HG03558 (cell line): Measurements from ENCODE around the gene ASAP3.

ENCODE experiments used
- ATAC-seq: cut with Tn5 transposase; IDR thresholded peaks from one replicate; pipeline ENCODE4 v1.9.1; 2021; ENCODE audit warnings: moderate number of reproducible peaks; ENCODE audit not compliant: unreplicated experiment; ENCODE audit errors: extremely low read depth

Gene ASAP3

DNA sequence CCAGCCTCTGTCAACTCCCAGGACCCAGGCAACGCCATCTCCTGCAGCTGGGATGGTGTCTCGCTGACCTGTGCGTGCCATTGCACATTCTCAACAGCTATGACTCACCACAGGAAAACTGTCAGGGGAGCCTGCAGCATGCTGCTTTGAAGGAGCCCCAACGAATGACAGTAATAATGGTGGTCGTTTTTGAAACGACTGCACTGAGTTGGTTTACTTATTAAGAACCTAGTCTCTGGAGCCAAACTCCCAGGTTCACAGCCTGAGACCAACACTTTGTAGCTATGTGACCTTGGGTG is 81.0 kb downstream of the ASAP3 start:
- no peak for ATAC-seq

GRCh38 chr1:23402286-23403037 is 81.5 kb downstream of the ASAP3 start:
- ATAC-seq = no peak

DNA sequence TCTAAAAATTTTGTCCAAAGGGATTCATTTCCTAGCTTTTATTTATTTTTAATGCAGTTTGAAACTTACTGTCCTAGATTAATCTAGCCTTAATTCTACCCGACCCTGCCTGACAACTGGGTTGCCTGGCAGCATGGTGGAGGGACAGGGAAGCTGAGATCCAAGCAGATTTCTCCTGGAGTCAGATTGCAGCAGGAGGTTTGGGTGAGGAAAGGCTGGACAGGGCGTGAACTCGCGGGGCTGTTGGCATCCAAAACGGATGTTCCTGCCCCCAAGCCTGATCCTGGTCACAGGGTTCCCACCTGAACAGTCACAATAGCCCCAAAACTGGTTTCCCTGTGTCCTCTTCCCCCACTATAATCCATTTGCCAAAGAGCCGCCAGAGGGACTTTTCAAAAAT is 82.7 kb downstream of the ASAP3 start:
- ATAC-seq = no peak

DNA sequence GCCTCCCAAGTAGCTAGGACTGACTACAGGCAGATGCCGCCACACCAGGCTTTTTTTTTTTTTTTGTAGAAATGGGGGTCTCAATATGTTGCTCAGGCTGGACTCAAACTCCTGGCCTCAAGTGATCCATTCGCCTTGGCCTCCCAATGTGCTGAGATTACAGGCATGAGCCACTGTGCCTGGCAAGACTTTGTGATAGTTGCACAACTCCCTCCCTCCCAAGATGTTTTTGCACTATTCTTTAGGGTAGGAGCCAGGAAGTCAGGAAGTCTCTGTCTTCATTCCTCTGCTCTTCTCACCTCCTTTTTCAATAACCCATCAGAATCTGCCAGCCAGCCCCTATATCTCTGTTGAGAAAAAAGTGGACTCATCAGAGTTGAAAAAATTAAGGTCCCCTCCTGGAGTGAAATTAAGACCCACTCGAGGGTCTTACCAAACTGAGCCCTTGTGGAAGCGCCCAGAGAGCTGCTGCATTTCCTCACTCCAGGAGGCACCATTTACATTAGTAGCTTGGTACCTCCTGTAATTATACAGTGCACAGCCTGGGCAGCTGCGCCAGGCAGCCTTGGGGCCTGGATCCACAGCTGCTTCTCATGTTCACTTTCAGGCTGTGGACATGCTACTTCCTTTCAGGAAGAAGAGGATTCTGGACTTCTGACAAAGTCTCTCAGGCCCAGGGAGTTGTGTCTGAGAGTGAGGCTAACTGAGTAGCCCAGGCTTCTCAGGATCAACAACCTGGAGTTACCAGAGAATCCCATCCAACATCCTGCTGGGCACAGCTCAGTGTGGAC is 83.5 kb downstream of the ASAP3 start:
- no peak for ATAC-seq

- ATAC-seq = no peak
Observed at GRCh38 chr1:23399229-23399628, 84.8 kb downstream of the ASAP3 start.

GRCh38 chr1:23397908-23398307 is 86.1 kb downstream of the ASAP3 start:
- ATAC-seq = no peak

GRCh38 chr1:23396380-23396779 is 87.6 kb downstream of the ASAP3 start:
- ATAC-seq = no peak

DNA sequence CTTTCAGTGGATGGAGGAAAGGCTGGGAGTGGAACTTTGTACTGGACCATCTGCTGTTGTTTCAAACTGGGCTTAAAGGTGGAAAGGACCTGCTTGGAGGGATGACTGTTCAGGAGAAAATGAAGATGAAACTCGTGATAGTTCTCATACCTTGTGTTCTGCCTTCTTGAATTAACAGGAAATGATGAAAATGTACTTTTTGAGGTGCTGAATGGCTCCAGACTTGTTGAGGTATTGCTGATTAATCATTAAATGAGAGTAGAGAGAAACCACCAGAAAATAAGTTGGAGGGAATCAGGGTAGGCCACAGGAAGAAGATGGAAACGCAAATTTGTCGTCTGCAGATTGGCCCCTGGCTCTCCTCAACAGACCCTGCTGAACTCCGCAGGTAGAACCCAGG is 88.1 kb downstream of the ASAP3 start:
- ATAC-seq = no peak

DNA sequence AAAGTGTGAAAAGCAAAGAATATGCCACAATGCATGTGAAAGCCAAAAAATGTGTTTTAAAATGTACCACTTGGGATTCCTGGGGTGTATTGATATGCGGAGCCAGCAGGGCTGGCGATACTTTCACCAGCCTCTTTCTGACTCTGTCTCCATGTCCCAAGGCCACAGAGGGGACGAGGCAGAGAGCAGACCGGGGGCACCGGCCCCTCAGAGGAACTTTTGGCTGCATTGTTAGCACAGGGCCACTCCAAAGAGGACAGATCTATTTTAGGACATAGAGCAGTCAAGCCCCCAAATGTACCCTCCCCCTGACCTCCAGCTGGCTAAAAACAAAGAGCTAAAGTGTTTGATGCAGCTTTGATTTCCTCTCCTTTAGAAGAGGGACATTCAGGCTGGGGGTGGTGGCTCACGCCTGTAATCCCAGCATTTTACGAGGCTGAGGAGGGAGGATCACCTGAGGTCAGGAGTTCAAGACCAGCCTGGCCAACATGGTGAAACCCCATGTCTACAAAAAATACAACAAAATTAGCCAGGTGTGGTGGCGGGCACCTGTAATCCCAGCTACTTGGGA is 88.7 kb downstream of the ASAP3 start:
- no peak for ATAC-seq

DNA sequence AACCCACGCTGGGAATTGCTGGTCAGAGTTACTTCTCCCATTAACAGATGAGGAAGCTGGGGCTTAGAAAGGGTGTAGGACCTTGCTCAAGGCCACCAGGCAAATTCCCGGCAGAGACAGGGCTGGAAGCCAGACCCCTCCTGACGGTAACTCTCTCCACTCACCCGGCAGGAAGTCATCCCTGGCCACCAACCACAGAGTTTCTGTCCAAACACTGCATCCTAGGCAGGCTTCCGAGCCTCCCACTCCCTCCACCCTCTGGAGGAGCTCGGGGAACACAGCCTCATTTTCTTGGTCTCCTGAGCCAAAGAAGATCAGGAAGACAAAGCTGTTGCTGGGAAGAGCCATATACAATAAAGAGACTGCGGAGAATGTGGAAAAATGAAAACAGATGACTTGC is 89.3 kb downstream of the ASAP3 start:
- ATAC-seq = no peak

GRCh38 chr1:23394181-23394580 is 89.8 kb downstream of the ASAP3 start:
- no peak for ATAC-seq

- ATAC-seq = no peak
Observed at GRCh38 chr1:23393706-23394105, 90.3 kb downstream of the ASAP3 start.

GRCh38 chr1:23392125-23392855 is 91.7 kb downstream of the ASAP3 start:
- ATAC-seq = no peak

GRCh38 chr1:23389837-23390321 is 94.1 kb downstream of the ASAP3 start:
- no peak for ATAC-seq

- ATAC-seq = no peak
Observed at GRCh38 chr1:23387494-23387893, 96.5 kb downstream of the ASAP3 start.

- no peak for ATAC-seq
Observed at GRCh38 chr1:23385119-23385621, 98.8 kb downstream of the ASAP3 start.

DNA sequence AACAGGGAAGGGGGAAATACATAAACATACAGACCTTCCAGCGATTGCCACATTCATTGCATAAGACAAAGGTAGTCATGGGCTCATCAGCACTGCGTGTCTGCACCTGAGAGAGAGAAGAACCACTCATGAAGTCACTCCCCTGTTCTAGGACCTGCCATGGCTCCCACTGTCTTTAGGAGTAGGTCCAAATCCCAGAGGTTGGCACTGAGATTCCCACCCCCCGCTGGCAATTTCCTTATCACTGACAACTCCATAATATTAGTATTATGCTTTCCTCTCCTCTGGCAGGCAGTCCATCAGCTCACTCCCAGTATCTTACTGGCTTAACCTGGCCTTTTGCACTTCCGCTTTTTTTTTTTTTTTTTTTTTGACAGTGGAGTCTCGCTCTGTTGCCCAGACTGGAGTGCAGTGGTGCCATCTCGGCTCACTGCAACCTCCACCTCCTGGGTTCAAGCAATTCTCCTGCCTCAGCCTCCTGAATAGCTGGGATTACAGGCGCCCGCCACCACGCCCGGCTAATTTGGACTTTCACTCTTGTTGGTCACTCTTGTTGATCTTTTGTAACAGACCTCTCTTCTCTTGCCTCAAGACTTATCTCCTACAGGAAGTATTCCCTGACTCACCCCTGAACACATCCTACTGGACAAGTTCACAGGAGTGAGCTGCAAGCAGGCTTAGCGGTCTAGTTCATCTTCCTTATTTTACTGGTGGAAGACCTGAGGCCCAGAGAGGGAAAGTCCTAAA is 99.5 kb downstream of the ASAP3 start:
- no peak for ATAC-seq

DNA sequence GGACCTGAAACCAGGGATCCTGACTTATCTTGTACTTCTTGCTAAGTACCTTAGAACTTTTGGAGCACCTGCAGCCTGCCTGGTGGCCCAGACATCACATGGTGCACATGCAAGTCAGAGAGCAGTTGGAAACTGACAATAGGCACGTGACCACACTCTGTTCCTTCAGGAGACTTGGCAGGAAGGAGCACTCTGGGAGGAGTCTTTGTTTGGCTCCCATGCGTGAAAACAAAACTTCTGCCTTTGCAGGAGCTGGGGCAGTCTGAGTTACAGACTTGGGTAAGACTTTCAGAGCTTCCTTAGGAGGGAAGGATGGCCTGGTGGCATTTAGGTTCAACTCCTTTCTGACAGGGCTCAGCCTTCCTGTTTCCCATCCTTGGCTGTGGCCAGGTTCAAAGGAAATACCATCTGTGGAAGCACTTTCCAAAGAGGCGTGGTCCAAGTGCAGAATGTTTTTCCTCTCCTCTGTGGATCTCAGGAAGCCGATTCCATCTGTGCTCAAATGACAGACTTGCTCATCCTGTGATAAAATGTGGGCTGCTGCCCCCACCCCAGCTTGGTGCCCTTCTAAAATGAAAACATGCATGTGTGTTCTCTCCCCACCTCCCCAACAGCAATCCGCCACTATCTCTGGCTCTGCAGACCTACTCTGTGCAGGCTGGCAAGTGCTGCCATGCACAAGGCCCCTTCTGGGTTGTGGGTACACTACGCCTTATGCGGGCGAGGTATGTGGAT is 100.2 kb downstream of the ASAP3 start:
- no peak for ATAC-seq

GRCh38 chr1:23381233-23381885 is 102.6 kb downstream of the ASAP3 start:
- ATAC-seq = no peak
